Measurements from ENCODE around the gene HOMER3. TPM values are rescaled to one million over a fixed set of nuclear protein-coding genes. Genes with fewer than 3 reads are reported as not detected.
A peak's percentile ranks its signal among the peaks of the same experiment; 100 is the strongest.

The HOMER3 gene
- total RNA-seq, 1 donor from 2014 or later, result 69.4 TPM

- Mint-ChIP-seq H3K36me3 (ENCODE audit: insufficient read depth) (peaks cover 4% of the 10 kb centered on the region), H3K27ac (no peak overlapping the region), H3K27me3 (peaks cover 4% of the 10 kb centered on the region), H3K4me1 (ENCODE audit: low read depth) (peaks cover 10% of the 10 kb centered on the region), H3K4me3 (ENCODE audit: low read depth) (no peak overlapping the region), H3K9me3 (ENCODE audit: low read depth) (no peaks in the 10 kb centered on the region)
- TF ChIP-seq CTCF (IDR thresholded peaks at IDR 0.05; ENCODE audit: unreplicated experiment), result no peak
- DNase-seq (ENCODE audit: low spot score, unreplicated experiment), result no peak
These were observed 41.1 kb downstream of the HOMER3 start for GRCh38 chr19:18899624-18900560.

GRCh38 chr19:18898607-18899408 lies 42.2 kb downstream of the HOMER3 start:
- H3K9me3 Mint-ChIP-seq (ENCODE audit: low read depth), result no peaks in the 10 kb centered on the region
- peaks cover 4% of the 10 kb centered on the region for H3K27me3 Mint-ChIP-seq
- H3K4me3 Mint-ChIP-seq (ENCODE audit: low read depth), result no peak overlapping the region
- H3K27ac Mint-ChIP-seq, result no peak overlapping the region
- peaks cover 10% of the 10 kb centered on the region for H3K4me1 Mint-ChIP-seq (ENCODE audit: low read depth)
- peaks cover 4% of the 10 kb centered on the region for H3K36me3 Mint-ChIP-seq (ENCODE audit: insufficient read depth)
- TF ChIP-seq CTCF (IDR thresholded peaks at IDR 0.05; ENCODE audit: unreplicated experiment), result no peak
- no peak for DNase-seq (ENCODE audit: low spot score, unreplicated experiment)

- Mint-ChIP-seq H3K4me3 (ENCODE audit: low read depth) (no peak overlapping the region), H3K4me1 (ENCODE audit: low read depth) (peaks cover 10% of the 10 kb centered on the region), H3K36me3 (ENCODE audit: insufficient read depth) (peaks cover 4% of the 10 kb centered on the region), H3K27me3 (peaks cover 4% of the 10 kb centered on the region), H3K27ac (no peak overlapping the region), H3K9me3 (ENCODE audit: low read depth) (no peaks in the 10 kb centered on the region)
- TF ChIP-seq CTCF (IDR thresholded peaks at IDR 0.05; ENCODE audit: unreplicated experiment), result no peak
- DNase-seq (ENCODE audit: low spot score, unreplicated experiment), result no peak
These were observed 42.9 kb downstream of the HOMER3 start for GRCh38 chr19:18898081-18898606.

- TF ChIP-seq CTCF (IDR thresholded peaks at IDR 0.05; ENCODE audit: unreplicated experiment), result no peak
- Mint-ChIP-seq H3K27ac (no peak overlapping the region), H3K9me3 (ENCODE audit: low read depth) (no peaks in the 10 kb centered on the region), H3K4me3 (ENCODE audit: low read depth) (peak overlapping the region; percentile 85), H3K36me3 (ENCODE audit: insufficient read depth) (peaks cover 4% of the 10 kb centered on the region), H3K27me3 (peaks cover 4% of the 10 kb centered on the region), H3K4me1 (ENCODE audit: low read depth) (peaks cover 10% of the 10 kb centered on the region)
- DNase-seq (ENCODE audit: low spot score, unreplicated experiment), result no peak
These were observed 43.7 kb downstream of the HOMER3 start for GRCh38 chr19:18897094-18898029.

Data from progenitor cell of endocrine pancreas (in vitro differentiated cells).